Ovary (tissue), 3 donors: ENCODE measurements around the gene CAPN1.

ENCODE experiments used
- EP300 ChIP-seq: sonication (generic); formaldehyde crosslinking; IDR thresholded peaks from one replicate; pipeline ENCODE4 v1.6.1; 2017; ENCODE audit warnings: antibody characterized with exemption
- POLR2A ChIP-seq: fragments of 450-650 bp; IDR thresholded peaks from one replicate; pipeline ENCODE4 v1.6.1; 2017; ENCODE audit warnings: antibody characterized with exemption, mild to moderate bottlenecking, moderate library complexity
- TF ChIP-seq, protein P1 (sequence below), 3 donors: fragments of 450-650 bp in 2 of 3; fragments of 200-600 bp in 1 of 3; IDR thresholded peaks; one replicate each; pipeline versions ENCODE4 v1.5.1 to v1.8.0; 2016 to 2022; ENCODE audit warnings: antibody characterized with exemption in 3 of 3, mild to moderate bottlenecking in 1 of 3
- donor health status: DM: no; HTN: no; CAD: no.

DNA sequence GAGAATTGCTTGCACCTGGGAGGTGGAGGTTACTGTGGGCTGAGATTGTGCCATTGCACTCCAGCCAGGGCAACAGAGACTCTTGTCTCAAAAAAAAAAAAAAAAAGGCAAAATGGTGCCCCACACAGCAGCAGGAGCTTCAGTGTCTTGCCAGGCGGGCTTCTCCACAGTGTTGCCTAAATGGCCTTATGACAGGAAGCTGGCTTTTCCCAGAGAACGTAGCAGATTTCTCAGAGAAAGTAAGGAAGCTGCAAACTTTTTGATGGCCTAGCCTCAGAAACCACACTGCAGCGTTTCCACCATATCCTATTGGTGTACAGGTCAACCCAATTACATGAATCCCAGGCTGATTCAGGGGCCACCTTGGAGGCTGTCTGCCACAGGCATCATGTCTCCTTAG is 24.4 kb upstream of the CAPN1 start:
- TF ChIP-seq, protein P1, sequence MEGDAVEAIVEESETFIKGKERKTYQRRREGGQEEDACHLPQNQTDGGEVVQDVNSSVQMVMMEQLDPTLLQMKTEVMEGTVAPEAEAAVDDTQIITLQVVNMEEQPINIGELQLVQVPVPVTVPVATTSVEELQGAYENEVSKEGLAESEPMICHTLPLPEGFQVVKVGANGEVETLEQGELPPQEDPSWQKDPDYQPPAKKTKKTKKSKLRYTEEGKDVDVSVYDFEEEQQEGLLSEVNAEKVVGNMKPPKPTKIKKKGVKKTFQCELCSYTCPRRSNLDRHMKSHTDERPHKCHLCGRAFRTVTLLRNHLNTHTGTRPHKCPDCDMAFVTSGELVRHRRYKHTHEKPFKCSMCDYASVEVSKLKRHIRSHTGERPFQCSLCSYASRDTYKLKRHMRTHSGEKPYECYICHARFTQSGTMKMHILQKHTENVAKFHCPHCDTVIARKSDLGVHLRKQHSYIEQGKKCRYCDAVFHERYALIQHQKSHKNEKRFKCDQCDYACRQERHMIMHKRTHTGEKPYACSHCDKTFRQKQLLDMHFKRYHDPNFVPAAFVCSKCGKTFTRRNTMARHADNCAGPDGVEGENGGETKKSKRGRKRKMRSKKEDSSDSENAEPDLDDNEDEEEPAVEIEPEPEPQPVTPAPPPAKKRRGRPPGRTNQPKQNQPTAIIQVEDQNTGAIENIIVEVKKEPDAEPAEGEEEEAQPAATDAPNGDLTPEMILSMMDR (IDR thresholded peaks at IDR 0.05), result no peak
- TF ChIP-seq EP300 (no peak), POLR2A (no peak)
